HCT116 (cell line): ENCODE data around the gene EVA1A. TPM values are rescaled to one million over a fixed set of nuclear protein-coding genes. Genes with fewer than 3 reads are reported as not detected.

Experiments used
- ATAC-seq: fragments of 200-7000 bp; cut with Tn5 transposase; 2 replicates; pipeline ENCODE4 v1.9.1; 2020; ENCODE audit warnings: mild to moderate bottlenecking, moderate library complexity
- BruUV-seq: library from RNA; stranded (reverse); fragments of 400-500 nt; replicated peaks from 2 replicates; lab custom pipeline; 2021; lab: Mats Ljungman, UMichigan
- CTCF ChIA-PET: fragments of 300-600 bp; sonication (Branson Sonifier 250); formaldehyde crosslinking; loops from one replicate; lab custom pipeline; 2021; ENCODE audit warnings: antibody characterized with exemption; lab: Charles Lee
- POLR2A ChIA-PET: fragments of 300-600, 350-600 bp; sonication (Branson Sonifier 250); formaldehyde crosslinking; loops from one replicate; lab custom pipeline; 2021; ENCODE audit warnings: antibody characterized with exemption; lab: Charles Lee
- RAD21 ChIA-PET, 2 experiments: fragments of 300-600 bp; sonication (Branson Sonifier 250); formaldehyde crosslinking; loops; one replicate each; lab custom pipeline; 2023; ENCODE audit warnings: low total read pairs in 2 of 2; ENCODE audit not compliant: uncharacterized antibody in 2 of 2, unreplicated experiment in 2 of 2, low non-redundant PET in 1 of 2; lab: Charles Lee
- DNase-seq: peaks from one replicate; pipeline ENCODE4 v3.0.0-alpha.2; 2010; ENCODE audit warnings: low read depth, low spot score
- H2AFZ ChIP-seq: fragments of 200-600 bp; shearing (Covaris generic), sonication (generic); 2 replicates; pipeline ENCODE4 v1.6.1; 2017; ENCODE audit warnings: low read depth, mixed run types, mixed read lengths, antibody characterized with exemption, low read length; ENCODE audit not compliant: poor library complexity, severe bottlenecking
- H3K27ac ChIP-seq: 2 replicates; pipeline ENCODE4 v1.5.1; 2012; ENCODE audit warnings: low read depth, low read length
- H3K27me3 ChIP-seq: fragments of 200-600 bp; sonication (generic); 2 replicates; pipeline ENCODE4 v1.6.1; 2016; ENCODE audit warnings: mixed run types, low read length, mixed read lengths; ENCODE audit not compliant: insufficient read depth
- H3K36me3 ChIP-seq, 2 experiments: fragments of 200-500 bp in 1 of 2; fragments of 200-600 bp in 1 of 2; sonication (Bioruptor generic) in 1 of 2; sonication (generic) in 1 of 2; 2 replicates each; pipeline versions ENCODE4 v1.5.1 to v1.6.1; 2014 to 2016; ENCODE audit warnings: low read length in 2 of 2, inconsistent platforms in 1 of 2, mixed read lengths in 1 of 2, mixed run types in 1 of 2; ENCODE audit not compliant: insufficient read depth in 2 of 2, control insufficient read depth in 1 of 2
- H3K4me1 ChIP-seq, 2 experiments: fragments of 200-600 bp in 1 of 2; sonication (generic) in 1 of 2; 2 replicates each; pipeline versions ENCODE4 v1.5.1 to v1.6.1; 2012 to 2017; ENCODE audit warnings: low read length in 2 of 2, inconsistent platforms in 1 of 2, mild to moderate bottlenecking in 1 of 2, mixed read lengths in 1 of 2, mixed run types in 1 of 2, moderate library complexity in 1 of 2; ENCODE audit not compliant: insufficient read depth in 2 of 2, control insufficient read depth in 1 of 2
- H3K4me2 ChIP-seq: fragments of 200-600 bp; sonication (generic); 2 replicates; pipeline ENCODE4 v1.6.1; 2017; ENCODE audit warnings: mixed run types, low read length, mixed read lengths
- H3K4me3 ChIP-seq, 2 experiments: fragments of 200-600 bp in 1 of 2; sonication (generic) in 1 of 2; replicated peaks in 1 of 2; 2 replicates each; pipeline ENCODE4 v1.5.1; 2011 to 2016; ENCODE audit warnings: low read length in 2 of 2, control low read depth in 1 of 2, low read depth in 1 of 2, mild to moderate bottlenecking in 1 of 2, mixed read lengths in 1 of 2, mixed run types in 1 of 2
- H3K79me2 ChIP-seq: fragments of 200-600 bp; sonication (generic); 2 replicates; pipeline ENCODE4 v1.6.1; 2017; ENCODE audit warnings: mild to moderate bottlenecking, mixed run types, low read length, moderate library complexity, mixed read lengths; ENCODE audit not compliant: insufficient read depth
- H3K9ac ChIP-seq: fragments of 200-600 bp; sonication (generic); 2 replicates; pipeline ENCODE4 v1.6.1; 2016; ENCODE audit warnings: low read length, mixed read lengths
- H3K9me2 ChIP-seq: fragments of 200-600 bp; sonication (generic), shearing (Covaris generic); 2 replicates; pipeline ENCODE4 v1.6.1; 2017; ENCODE audit warnings: mixed run types, mild to moderate bottlenecking, moderate library complexity; ENCODE audit not compliant: insufficient read depth
- H3K9me3 ChIP-seq, 2 experiments: fragments of 200-500 bp in 1 of 2; fragments of 200-600 bp in 1 of 2; sonication (Bioruptor generic) in 1 of 2; sonication (generic) in 1 of 2; 2 replicates each; pipeline ENCODE4 v1.6.1; 2014 to 2017; ENCODE audit warnings: low read length in 2 of 2, mixed read lengths in 2 of 2, inconsistent platforms in 1 of 2, low read depth in 1 of 2, mild to moderate bottlenecking in 1 of 2, mixed run types in 1 of 2, moderate library complexity in 1 of 2; ENCODE audit not compliant: control insufficient read depth in 1 of 2, insufficient read depth in 1 of 2
- H4K20me1 ChIP-seq: fragments of 200-600 bp; sonication (generic), shearing (Covaris generic); 2 replicates; pipeline ENCODE4 v1.6.1; 2017; ENCODE audit warnings: mixed run types, mild to moderate bottlenecking, moderate library complexity; ENCODE audit not compliant: insufficient read depth
- ATF3 ChIP-seq: IDR thresholded peaks from 2 replicates; pipeline ENCODE4 v1.6.1; 2012
- CBX3 ChIP-seq: IDR thresholded peaks from 2 replicates; pipeline ENCODE4 v1.6.1; 2012; ENCODE audit warnings: low read depth
- CTCF ChIP-seq, 3 experiments: fragments of 200-600 bp in 1 of 3; sonication (generic) in 1 of 3; IDR thresholded peaks in 2 of 3; conservative IDR thresholded peaks in 1 of 3; 2 replicates each; pipeline ENCODE4 v1.5.1; 2012 to 2017; ENCODE audit warnings: low read depth in 2 of 3, low read length in 2 of 3, antibody characterized with exemption in 1 of 3, borderline replicate concordance in 1 of 3, control low read depth in 1 of 3, mild to moderate bottlenecking in 1 of 3, mixed read lengths in 1 of 3, mixed run types in 1 of 3, moderate library complexity in 1 of 3; ENCODE audit not compliant: insufficient read depth in 1 of 3
- EGR1 ChIP-seq: IDR thresholded peaks from 2 replicates; pipeline ENCODE4 v1.6.1; 2012; ENCODE audit warnings: low read depth
- ELF1 ChIP-seq: IDR thresholded peaks from 2 replicates; pipeline ENCODE4 v1.6.1; 2012; ENCODE audit warnings: low read depth, borderline replicate concordance
- EZH2 ChIP-seq: fragments of 200-600 bp; sonication (generic); IDR thresholded peaks from 2 replicates; pipeline ENCODE4 v1.6.1; 2017; ENCODE audit warnings: antibody characterized with exemption, mixed run types
- EZH2phosphoT487 ChIP-seq: fragments of 200-600 bp; IDR thresholded peaks from 2 replicates; pipeline ENCODE4 v1.6.1; 2018; ENCODE audit warnings: antibody characterized with exemption, borderline replicate concordance
- FOSL1 ChIP-seq: IDR thresholded peaks from 2 replicates; pipeline ENCODE4 v1.6.1; 2012; ENCODE audit warnings: low read depth
- JUND ChIP-seq: IDR thresholded peaks from 2 replicates; pipeline ENCODE4 v1.6.1; 2012
- MAX ChIP-seq: IDR thresholded peaks from 2 replicates; pipeline ENCODE4 v1.6.1; 2012
- POLR2A ChIP-seq: IDR thresholded peaks from 2 replicates; pipeline ENCODE4 v1.7.0; 2011; ENCODE audit warnings: borderline replicate concordance; ENCODE audit not compliant: insufficient read depth, insufficient read length; ENCODE audit errors: extremely low read depth
- POLR2AphosphoS5 ChIP-seq: IDR thresholded peaks from 2 replicates; pipeline ENCODE4 v1.6.1; 2011; ENCODE audit warnings: mild to moderate bottlenecking, low read depth, low read length, moderate library complexity
- REST ChIP-seq: IDR thresholded peaks from 2 replicates; pipeline ENCODE4 v1.6.1; 2012; ENCODE audit warnings: low read depth
- SIN3A ChIP-seq: IDR thresholded peaks from 2 replicates; pipeline ENCODE4 v1.6.1; 2012; ENCODE audit warnings: low read depth
- SP1 ChIP-seq: IDR thresholded peaks from 2 replicates; pipeline ENCODE4 v1.6.1; 2012; ENCODE audit warnings: low read depth
- SRF ChIP-seq: IDR thresholded peaks from 2 replicates; pipeline ENCODE4 v1.6.1; 2012; ENCODE audit warnings: low read depth
- TCF7L2 ChIP-seq: IDR thresholded peaks from 2 replicates; pipeline ENCODE4 v1.7.0; 2011; ENCODE audit warnings: borderline replicate concordance, inconsistent platforms; ENCODE audit not compliant: insufficient read depth, insufficient read length; ENCODE audit errors: extremely low read depth
- ZFX ChIP-seq: fragments of 450-650 bp; IDR thresholded peaks from 2 replicates; pipeline ENCODE4 v1.6.1; 2017
- ZNF274 ChIP-seq: fragments of 200-500 bp; sonication (Bioruptor generic); IDR thresholded peaks from 2 replicates; pipeline ENCODE4 v1.6.1; 2014; ENCODE audit warnings: mild to moderate bottlenecking, low read depth, low read length, inconsistent platforms
- intact Hi-C: fragments of 100-400 bp; cut with micrococcal nuclease; formaldehyde crosslinking; loops from 2 replicates; pipeline ENCODE4 v1.10.0; 2022
- total RNA-seq: library from RNA; stranded (reverse); gene quantifications from one replicate; pipeline ENCODE4 v1.2.1, GENCODE V29; 2021; ENCODE audit not compliant: unreplicated experiment

The EVA1A gene
- total RNA-seq, 1 experiment from 2014 or later = 2.8 TPM

GRCh38 chr2:75607988-75608683 lies 47.4 kb upstream of the EVA1A start:
- no peak overlapping the region for H3K9ac ChIP-seq
- ChIA-PET CTCF (interaction anchor here (0.7 to 1.9 kb wide), 6 partner anchors 11 to 143 kb away, joined by 3 to 13 read pairs (median 4); no protein-coding TSS in a partner anchor), RAD21 (no interaction called here), POLR2A (no interaction called here)
- H3K4me3 ChIP-seq = no peak overlapping the region
- H3K9me3 ChIP-seq = no peaks in the 10 kb centered on the region
- no peak for TF ChIP-seq ZFX
- TF ChIP-seq SRF = no peak
- TF ChIP-seq EGR1 = no peak
- TF ChIP-seq REST = no peak
- TF ChIP-seq EZH2 = no peak
- no peak for TF ChIP-seq ATF3
- TF ChIP-seq POLR2AphosphoS5 = no peak
- TF ChIP-seq POLR2A = no peak
- TF ChIP-seq MAX = no peak
- TF ChIP-seq CTCF (IDR thresholded peaks at IDR 0.05 in 2 of 3, conservative IDR thresholded peaks at IDR 0.05 in 1 of 3; ENCODE audit: borderline replicate concordance in 1 of 3, insufficient read depth in 1 of 3, low read depth in 2 of 3, low read length in 2 of 3) = no peak
- no peak for TF ChIP-seq TCF7L2
- TF ChIP-seq SP1 = no peak
- TF ChIP-seq ZNF274 = no peak
- no peak for TF ChIP-seq SIN3A
- no peak for TF ChIP-seq CBX3
- TF ChIP-seq EZH2phosphoT487 = no peak
- TF ChIP-seq FOSL1 = no peak
- TF ChIP-seq ELF1 = no peak
- TF ChIP-seq JUND = no peak
- BruUV-seq = no TSS peak
- H2AFZ ChIP-seq = no peak overlapping the region
- no peak for ATAC-seq
- H3K4me2 ChIP-seq = no peak overlapping the region; the same call in 1 of the 2 replicates
- no peaks in the 10 kb centered on the region for H3K36me3 ChIP-seq
- H4K20me1 ChIP-seq = no peaks in the 10 kb centered on the region
- H3K27me3 ChIP-seq = peaks cover 17% of the 10 kb centered on the region; the same call in 1 of the 2 replicates
- H3K79me2 ChIP-seq = no peaks in the 10 kb centered on the region
- intact Hi-C loops = loop anchor here (5.0 to 10.0 kb wide), 2 partner anchors 543 to 686 kb away; no protein-coding TSS in a partner anchor
- no peak overlapping the region for H3K27ac ChIP-seq
- no peak for DNase-seq
- H3K4me1 ChIP-seq = peaks cover 5 to 10% of the 10 kb centered on the region in 2 experiments
- H3K9me2 ChIP-seq = no peaks in the 10 kb centered on the region
